RWPE1 (cell line): Measurements from ENCODE around the gene SLC1A1.

Experiments used
- CTCF ChIA-PET: fragments of 350-600 bp; sonication (Branson Sonifier 250); formaldehyde crosslinking; extraction: SDS; loops from one replicate; lab custom pipeline; 2021; lab: Yijun Ruan, JAX
- POLR2A ChIA-PET: fragments of 400-600 bp; formaldehyde crosslinking; extraction: SDS; loops from one replicate; lab custom pipeline; 2020; ENCODE audit warnings: antibody characterized with exemption; ENCODE audit not compliant: low non-redundant PET; lab: Yijun Ruan, JAX
- DNase-seq: peaks from one replicate; pipeline ENCODE4 v3.0.0; 2012; ENCODE audit warnings: low spot score
- H3K27ac ChIP-seq: fragments of 450-650 bp; 2 replicates; pipeline ENCODE4 v1.5.1; 2017
- CTCF ChIP-seq: fragments of 450-650 bp; conservative IDR thresholded peaks from 2 replicates; pipeline ENCODE4 v1.5.1; 2017; ENCODE audit warnings: low read depth, mild to moderate bottlenecking

SLC1A1 gene

GRCh38 chr9:4465910-4466309 is 24.4 kb upstream of the SLC1A1 start:
- no peak overlapping the region for H3K27ac ChIP-seq
- no peak for DNase-seq
- ChIA-PET CTCF (no interaction called here), POLR2A (no interaction called here)
- no peak for TF ChIP-seq CTCF

GRCh38 chr9:4475301-4475700 is 15.0 kb upstream of the SLC1A1 start:
- POLR2A ChIA-PET, result no interaction called here
- no peak for TF ChIP-seq CTCF
- no peak for DNase-seq
- CTCF ChIA-PET, result interaction anchor here (0.7 kb wide), 1 partner anchor 284 kb away, joined by 3 read pairs; no protein-coding TSS in a partner anchor
- no peak overlapping the region for H3K27ac ChIP-seq

- DNase-seq, result no peak
Observed at GRCh38 chr9:4486176-4486575, 4.1 kb upstream of the SLC1A1 start.

GRCh38 chr9:4489562-4489918 is 728 bp upstream of the SLC1A1 start:
- DNase-seq, result no peak
- ChIA-PET CTCF (no interaction called here), POLR2A (no interaction called here)
- no peak overlapping the region for H3K27ac ChIP-seq
- TF ChIP-seq CTCF, result no peak

More at GRCh38 chr9:4486176-4486575, 4.1 kb upstream of the SLC1A1 start:
- TF ChIP-seq CTCF, result no peak
- CTCF ChIA-PET, result no interaction called here
- H3K27ac ChIP-seq, result no peak overlapping the region
- POLR2A ChIA-PET, result no interaction called here

- H3K27ac ChIP-seq, result no peak overlapping the region
- DNase-seq, result no peak
- CTCF ChIA-PET, result interaction anchor here (0.6 kb wide), 2 partner anchors 9 to 57 kb away, joined by 3 read pairs; no protein-coding TSS in a partner anchor
- TF ChIP-seq CTCF, result no peak
- POLR2A ChIA-PET, result no interaction called here
Observed at GRCh38 chr9:4490705-4491625, 697 bp downstream of the SLC1A1 start.

- ChIA-PET CTCF (interaction anchor here (0.6 kb wide), 1 partner anchor 57 kb away, joined by 3 read pairs; no protein-coding TSS in a partner anchor), POLR2A (no interaction called here)
- no peak for TF ChIP-seq CTCF
- H3K27ac ChIP-seq, result no peak overlapping the region
- no peak for DNase-seq
Observed at GRCh38 chr9:4491626-4491975, 1.3 kb downstream of the SLC1A1 start.
